NK-92 (cell line): ENCODE measurements around the gene CD19.
"Not testable (repeated sequence)": the region's sequence is repeated elsewhere in the genome, so short reads cannot be mapped to it uniquely, and the experiment has no call there.

Experiments used
- DNase-seq: peaks from one replicate; lab custom pipeline; 2025; ENCODE audit not compliant: unreplicated experiment; lab: John Stamatoyannopoulos, UW

CD19 gene

DNA sequence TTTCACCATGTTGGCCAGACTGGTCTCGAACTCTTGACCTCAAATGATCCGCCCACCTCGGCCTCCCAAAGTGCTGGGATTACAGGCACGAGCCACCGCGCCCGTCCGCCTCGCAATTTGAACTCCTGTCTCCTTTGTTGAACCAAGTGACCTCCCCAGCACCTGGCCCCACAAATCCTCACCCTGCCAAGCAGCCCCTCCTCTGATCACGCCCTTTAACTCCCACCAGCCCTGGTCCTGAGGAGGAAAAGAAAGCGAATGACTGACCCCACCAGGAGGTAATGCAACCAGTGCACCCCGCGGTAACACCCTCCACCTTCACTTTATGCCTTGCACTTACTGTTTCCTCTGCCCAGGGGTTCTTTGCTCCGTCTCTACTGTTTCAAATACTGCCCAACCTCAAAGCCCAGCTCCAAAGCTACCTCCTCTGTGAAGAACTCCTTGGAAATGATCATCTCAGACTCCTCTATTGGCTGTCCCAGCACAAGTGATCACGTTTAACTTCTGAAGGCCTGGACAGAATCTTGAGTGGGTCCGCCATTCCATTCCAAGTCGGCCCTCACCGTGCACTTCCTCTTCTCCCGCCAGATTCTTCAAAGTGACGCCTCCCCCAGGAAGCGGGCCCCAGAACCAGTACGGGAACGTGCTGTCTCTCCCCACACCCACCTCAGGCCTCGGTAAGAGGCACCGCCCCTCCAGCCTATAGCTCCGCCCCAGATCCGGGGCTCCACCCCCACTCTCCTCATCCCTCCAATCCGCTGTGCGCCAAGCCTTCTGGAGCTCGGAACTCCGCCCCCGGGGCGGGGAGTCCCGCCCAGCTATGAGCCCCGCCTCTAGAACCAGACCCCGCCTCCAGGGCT is 4.4 kb downstream of the CD19 start:
- no peak for DNase-seq

DNA sequence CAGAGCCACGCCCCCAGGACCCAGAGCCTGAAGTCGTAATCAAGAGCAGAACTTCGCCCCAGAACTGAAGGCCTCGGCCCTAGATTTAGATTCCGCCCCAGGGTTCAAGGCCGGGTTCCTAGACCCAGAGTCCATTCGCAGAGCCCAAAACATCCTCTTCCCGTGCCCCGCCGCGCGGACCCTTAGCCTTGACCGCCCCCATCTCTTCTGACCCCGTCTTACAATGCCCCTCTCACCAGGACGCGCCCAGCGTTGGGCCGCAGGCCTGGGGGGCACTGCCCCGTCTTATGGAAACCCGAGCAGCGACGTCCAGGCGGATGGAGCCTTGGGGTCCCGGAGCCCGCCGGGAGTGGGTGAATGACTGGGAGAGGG is 5.0 kb downstream of the CD19 start:
- no peak for DNase-seq

GRCh38 chr16:28937222-28937876 is 5.6 kb downstream of the CD19 start:
- DNase-seq = no peak

DNA sequence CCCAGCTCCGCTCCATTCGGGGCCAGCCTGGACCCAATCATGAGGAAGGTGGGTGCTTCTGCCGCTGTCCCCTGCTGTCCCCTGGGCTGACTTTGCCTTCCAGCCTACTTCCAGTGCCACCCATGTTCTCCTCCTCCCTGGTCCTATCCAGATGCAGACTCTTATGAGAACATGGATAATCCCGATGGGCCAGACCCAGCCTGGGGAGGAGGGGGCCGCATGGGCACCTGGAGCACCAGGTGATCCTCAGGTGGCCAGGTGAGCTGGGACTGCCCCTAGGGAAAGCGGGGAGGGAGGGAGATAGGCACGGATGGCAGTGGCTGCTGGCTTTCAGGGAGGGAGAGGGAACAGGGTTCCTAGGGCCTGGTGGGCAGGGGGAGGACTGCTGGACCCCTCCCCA is 7.0 kb downstream of the CD19 start:
- DNase-seq = no peak

DNA sequence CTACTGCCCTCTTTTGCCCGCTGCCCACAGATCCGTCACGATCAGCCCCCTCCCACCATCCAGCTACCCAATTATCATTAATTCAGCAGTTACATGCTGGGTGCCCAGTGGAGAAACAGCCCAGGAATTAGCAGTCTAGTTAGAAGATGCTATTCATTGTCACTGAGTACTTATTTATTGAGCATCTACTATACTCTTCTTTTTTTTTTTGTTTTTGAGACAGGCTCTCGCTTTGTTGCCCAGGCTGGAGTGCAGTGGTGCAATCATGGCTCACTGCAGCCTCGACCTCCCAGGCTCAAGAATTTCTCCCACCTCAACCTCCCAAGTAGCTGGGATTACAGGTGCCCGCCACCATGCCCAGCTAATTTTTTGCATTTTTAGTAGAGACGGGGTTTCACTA is 8.1 kb downstream of the CD19 start:
- not testable (repeated sequence) for DNase-seq

GRCh38 chr16:28943281-28943680 is 11.5 kb downstream of the CD19 start:
- DNase-seq = no peak

- DNase-seq = no peak
These were observed 14.9 kb downstream of the CD19 start for GRCh38 chr16:28946681-28947080.

- peak; percentile 92 for DNase-seq
These were observed 19.1 kb downstream of the CD19 start, which contains the start of gene NFATC2IP for GRCh38 chr16:28950648-28951409. Gene NFATC2IP (plus strand): TSS chr16:28950937. CDS start chr16:28951012, 75 bp downstream.

DNA sequence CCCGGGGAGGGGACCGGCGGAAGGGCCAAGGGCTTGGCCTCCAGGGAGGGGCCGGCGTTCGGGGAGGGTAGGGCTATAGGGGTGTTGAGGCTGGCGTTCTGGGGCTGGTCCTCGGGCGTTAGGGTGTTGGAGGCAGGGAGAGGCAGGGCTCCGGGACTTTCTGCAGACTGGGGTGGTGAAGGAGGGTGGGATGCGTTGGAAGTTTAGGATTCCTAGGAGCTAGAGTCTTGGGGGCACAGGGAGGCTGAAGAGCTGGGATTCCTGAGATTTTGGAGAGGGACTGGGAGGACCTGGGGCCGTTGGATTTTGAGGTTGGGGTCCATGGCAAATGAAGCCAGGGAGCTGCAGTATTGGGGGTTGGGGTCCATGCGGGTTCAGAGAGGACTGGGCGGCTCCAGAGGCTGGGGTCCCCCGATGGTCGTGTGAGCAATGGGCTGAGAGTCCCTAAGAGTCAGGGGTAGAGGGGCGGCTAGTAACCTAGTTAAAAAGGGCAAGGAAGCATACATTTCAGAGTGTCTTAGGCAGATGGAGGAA is 19.7 kb downstream of the CD19 start:
- no peak for DNase-seq

- DNase-seq = no peak
These were observed 26.4 kb downstream of the CD19 start for GRCh38 chr16:28958216-28958615.

DNA sequence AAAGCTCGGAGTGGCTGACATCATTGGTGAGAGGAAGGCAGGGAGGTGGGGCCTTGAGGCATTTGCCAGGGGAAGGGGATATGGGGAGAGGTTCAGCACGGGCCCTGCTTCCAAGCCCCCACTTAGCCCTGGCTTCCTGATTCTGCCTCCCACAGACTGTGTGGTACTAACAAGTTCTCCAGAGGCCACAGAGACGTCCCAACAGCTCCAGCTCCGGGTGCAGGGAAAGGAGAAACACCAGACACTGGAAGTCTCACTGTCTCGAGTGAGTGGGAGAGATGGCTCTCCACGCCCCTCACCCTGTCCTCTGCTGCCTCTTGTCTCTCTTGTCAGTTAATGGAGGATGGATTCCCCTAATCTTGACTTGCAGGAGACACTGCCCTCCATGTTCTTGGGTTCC is 27.1 kb downstream of the CD19 start:
- no peak for DNase-seq

DNA sequence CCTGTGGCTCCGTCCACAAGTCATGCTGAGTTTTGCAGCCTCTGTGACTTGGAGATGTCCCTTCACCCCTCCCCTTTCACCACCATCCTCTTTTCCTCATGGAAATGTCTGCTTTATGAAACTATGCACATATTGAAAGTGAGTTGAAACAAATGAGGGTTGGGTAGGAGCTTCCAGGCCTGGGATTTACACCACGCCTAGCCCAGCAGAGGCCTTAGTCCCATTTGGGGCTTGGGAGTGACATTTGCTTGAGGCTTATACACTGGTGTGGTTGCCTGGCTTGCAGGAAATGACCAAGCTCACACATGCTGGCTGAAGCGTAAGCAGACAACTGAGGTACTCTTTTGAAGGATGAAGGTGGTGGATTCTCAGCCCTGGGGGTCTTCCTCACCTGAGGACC is 32.3 kb downstream of the CD19 start:
- DNase-seq = no peak

DNA sequence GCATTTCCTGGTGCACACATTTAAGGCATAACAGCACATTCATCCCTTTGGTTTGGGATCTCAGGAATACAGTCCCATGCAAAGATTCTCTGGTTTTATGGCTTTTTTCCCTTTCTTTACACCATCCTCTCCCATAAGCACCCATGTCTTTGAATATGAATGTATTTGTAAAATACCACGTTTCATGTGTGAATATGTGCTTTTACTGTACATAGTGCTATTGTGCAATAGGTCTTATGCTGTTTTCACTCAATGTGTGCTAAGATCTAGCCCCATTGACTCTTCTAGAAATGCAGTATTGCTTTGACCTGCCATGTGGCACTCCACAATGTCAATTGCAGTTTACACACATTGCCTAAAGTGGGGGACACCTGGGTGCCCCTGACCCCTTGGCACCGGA is 32.7 kb downstream of the CD19 start:
- DNase-seq = no peak

DNA sequence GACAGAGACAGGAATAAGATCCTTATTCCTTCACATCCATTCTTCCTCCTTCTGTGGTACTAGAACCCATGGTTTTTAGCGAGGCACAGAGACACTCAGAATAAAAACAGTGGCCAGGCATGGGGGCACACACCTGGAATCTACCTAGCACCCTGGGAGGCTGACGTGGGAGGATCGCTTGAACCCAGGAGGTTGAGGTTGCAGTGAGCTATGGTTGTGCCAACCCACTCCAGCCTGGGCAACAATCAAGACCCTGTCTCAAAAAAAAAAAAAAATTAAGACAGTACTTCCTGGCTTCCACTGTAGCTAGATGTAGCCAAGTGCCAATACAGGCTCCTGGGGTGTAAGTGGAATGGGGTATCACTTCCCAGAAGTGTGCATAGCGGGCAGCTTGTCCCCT is 35.4 kb downstream of the CD19 start:
- no peak for DNase-seq

DNA sequence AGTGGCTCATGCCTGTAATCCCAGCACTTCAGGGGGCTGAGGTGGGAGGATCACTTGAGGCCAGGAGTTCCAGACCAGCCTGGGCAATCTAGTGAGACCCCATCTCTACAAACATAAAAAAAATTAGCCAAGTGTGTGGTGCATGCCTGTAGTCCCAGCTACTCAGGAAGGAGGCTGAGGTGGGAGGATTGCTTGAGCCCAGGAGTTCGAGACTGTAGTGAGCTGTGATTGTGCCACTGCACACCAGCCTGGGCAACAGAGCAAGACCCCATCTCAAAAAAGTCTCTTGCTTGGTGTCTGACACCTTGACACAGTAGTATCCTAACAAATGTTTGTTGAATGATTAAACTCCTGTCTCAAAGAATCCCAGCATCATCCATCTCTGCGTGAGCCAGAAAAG is 37.9 kb downstream of the CD19 start:
- DNase-seq = not testable (repeated sequence)

GRCh38 chr16:28974007-28974436 is 42.3 kb downstream of the CD19 start:
- DNase-seq = no peak

GRCh38 chr16:28974437-28975157 is 42.8 kb downstream of the CD19 start, which contains the start of gene SPNS1:
Gene SPNS1 (plus strand): TSS chr16:28974778. CDS start chr16:28975152, 374 bp downstream.
- DNase-seq = peak; percentile 23

GRCh38 chr16:28975158-28975599 is 43.4 kb downstream of the CD19 start:
- DNase-seq = no peak

DNA sequence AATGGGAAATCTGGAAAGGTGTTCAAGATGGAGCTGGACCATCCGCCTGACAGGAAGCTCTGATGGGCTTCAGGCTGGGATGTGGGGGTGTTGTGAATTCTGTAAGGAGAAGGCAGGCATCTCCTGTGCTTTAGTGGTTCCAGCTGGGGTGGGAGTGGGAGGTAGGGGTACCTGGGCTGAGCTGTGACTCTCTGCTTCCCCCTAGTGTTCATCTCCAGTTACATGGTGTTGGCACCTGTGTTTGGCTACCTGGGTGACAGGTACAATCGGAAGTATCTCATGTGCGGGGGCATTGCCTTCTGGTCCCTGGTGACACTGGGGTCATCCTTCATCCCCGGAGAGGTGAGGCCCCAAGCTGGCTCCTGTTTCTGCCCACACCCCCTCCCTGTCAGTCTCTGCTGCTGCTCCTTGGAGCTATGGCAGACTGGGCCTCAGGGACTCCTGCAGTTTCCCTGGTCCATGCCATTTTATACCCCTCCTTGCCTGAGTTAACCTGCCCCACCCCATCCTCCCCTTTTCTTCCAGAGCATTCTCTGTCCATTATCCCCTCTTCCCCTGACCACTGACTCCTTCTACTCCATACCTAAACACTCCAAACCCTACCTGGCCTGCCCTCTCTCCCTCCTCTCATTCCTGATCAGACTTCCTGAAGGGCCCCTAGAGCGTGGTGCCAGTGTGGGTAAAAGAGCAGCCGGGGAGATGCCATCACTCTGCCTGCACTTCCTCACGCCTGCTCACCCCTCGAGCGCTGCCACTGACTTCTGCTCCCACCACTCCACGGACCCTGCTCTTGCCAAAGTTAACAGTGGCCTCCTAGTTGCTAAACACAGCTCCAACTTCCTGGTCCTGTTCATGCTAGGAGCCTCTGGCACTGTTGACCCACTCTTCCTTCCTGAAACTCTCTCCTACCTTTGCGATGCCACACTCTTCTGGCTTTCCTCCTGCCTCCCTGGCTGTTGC is 46.2 kb downstream of the CD19 start:
- DNase-seq = no peak
